ENCODE measurements around the gene PEX5. TPM values are rescaled to one million over a fixed set of nuclear protein-coding genes. Genes with fewer than 3 reads are reported as not detected.
A peak's percentile ranks its signal among the peaks of the same experiment; 100 is the strongest.

The PEX5 gene
- 34.1 TPM for total RNA-seq
- long read RNA-seq, partial matches to known transcripts = 2 of 13 reads
- long read RNA-seq, other reads (novel, unspliced or antisense) = 7 of 13 reads

DNA sequence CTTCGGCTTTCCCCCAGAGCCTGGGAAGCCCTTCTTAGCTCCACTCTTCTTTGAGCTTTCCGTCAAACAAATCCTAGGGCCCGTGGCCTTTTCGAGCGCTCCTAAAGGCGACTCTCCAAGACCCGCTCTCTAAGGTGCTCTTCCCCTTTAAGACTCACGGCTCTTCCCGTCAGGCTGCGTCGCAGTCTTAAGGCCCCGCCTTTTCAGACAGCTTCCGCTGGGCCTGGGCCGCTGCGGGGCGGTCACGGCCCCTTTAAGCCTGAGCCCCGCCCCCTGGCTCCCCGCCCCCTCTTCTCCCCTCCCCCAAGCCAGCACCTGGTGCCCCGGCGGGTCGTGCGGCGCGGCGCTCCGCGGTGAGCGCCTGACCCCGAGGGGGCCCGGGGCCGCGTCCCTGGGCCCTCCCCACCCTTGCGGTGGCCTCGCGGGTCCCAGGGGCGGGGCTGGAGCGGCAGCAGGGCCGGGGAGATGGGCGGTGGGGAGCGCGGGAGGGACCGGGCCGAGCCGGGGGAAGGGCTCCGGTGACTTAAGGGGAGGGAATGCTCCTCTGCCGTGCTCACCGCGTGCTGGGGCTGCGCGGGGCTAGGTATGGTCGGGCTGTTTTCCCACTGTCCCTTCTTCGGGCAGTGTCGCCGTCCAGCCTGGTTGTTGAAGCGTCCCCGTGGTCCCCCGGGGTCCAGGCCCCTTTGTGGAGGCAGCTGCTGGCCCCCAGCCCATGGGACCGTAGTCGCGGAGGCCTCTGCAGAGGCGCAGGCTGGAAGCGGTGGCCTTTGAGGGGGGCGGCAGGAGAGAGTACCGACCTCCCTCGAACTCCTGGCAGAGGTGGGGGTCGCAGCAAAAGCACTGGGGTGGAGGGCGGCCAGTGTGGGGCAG lies at the start of gene PEX5:
Gene PEX5 (plus strand): TSS at position 289 of the 870 bp plus-strand sequence. CDS start 692 bp downstream, outside the sequence.
- intact Hi-C loops (cut with DNase I) = no loop called here
- ATAC-seq (ENCODE audit: poor library complexity) = peak; percentile 98
- DNase-seq = peak; percentile 93

DNA sequence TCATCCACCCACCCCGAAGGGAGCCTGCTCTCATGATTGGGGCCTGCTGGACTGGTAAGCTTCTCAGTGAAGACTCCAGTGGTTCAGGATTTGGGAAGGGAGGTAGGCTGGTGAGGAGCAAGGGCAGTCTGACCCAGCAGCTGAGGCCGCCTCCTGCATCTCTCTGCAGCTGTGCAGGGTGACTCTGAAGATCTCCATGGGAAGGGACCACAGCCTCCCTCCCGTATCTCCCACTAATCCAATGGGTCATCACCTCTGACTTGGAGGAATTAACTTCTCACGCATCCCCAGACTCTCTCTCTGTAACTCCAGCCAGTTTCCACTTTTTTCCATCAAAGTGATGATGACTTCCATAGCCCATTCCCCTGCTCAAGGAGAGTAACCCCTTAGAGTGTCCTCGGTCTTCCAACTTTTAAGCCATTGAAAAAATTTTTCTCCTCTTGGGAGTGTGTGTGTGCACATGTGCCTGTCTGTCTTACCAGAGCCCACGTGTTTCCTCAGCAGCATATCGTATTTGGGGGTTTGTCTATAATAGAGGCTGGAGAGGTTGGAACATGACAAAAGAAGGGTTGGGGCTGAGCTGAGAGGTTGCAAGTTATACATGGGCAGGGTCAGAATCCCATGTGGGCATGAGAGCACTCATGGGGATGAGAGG lies 48.0 kb upstream of the PEX5 start:
- intact Hi-C loops (cut with DNase I) = no loop called here
- DNase-seq (no peak), ATAC-seq (ENCODE audit: poor library complexity) (no peak)

DNA sequence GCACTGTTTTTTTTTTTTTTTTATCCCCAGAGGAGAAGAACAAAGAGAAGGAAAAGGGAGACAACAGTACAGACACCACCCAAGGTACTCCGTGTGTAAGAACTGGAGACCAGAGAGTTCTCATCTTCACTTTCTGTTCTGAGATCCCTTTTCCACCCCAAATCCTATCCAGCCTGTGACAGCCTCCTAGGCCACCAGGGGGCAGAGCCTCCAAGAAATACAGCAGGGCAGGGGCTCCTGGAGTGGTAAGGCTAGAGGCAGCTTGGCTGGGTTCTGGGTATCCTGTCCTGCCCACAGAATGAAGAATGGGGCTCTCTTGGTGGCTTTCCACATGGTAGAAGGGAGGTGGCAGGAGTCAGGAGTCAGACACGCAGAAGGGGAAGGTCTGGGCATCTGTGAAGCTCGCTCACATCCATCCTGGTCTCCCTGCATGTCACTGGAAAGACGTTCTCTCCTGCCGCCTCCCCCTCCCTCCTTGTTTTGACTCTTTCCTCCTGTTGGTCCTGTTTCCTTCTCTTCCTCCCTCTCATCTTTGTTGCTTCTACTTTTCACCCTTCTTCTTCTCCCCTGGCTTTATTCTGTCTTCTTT lies 47.3 kb upstream of the PEX5 start:
- intact Hi-C loops (cut with DNase I) = no loop called here
- peak; percentile 51 for ATAC-seq (ENCODE audit: poor library complexity)
- peak; percentile 56 for DNase-seq

DNA sequence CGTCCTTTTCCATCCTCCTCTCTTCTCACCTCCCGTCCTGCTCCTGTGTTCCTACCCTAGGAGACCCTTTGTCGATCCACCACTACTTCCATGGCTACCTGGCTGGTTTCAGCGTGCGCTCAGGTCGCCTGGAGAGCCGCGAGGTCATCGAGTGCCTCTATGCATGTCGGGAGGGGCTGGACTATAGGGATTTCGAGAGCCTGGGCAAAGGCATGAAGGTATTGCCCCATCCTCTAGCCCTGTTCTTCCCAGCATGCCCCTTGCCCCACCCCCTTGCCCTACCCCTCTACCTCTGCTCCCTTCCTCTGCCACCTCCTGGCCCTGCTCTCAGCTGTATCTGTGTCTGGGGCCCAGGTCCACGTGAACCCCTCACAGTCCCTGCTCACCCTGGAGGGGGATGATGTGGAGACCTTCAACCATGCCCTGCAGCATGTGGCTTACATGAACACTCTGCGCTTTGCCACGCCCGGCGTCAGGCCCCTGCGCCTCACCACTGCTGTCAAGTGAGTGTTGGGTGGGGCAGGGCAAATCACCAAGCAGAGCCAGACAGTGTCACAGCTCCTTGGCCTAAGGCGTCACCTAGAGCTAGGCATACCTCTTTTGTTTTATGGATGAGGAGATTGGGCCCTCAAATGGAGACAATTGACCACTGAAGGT lies 46.5 kb upstream of the PEX5 start:
- no peak for DNase-seq
- ATAC-seq (ENCODE audit: poor library complexity) = no peak
- intact Hi-C loops (cut with DNase I) = no loop called here

DNA sequence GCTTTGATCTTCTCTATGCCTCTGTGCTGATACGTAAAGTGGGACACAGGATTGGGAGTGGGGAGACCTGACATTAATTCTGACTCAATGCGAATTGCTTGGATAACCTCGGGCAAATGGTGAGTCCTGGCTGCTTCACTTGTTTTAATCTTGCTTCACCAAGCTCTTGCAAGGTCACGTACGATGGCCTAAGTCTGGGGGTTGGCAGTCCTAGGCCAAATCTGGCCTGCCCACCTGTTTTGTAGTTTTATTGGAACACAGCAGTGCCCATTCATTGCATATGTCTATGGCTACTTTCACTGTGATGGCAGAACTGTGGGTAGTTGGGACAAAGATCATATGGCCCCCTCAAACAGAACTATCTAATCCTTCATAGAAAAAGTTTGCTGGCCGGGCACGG lies 45.9 kb upstream of the PEX5 start:
- DNase-seq (no peak), ATAC-seq (ENCODE audit: poor library complexity) (no peak)
- intact Hi-C loops (cut with DNase I) = no loop called here

DNA sequence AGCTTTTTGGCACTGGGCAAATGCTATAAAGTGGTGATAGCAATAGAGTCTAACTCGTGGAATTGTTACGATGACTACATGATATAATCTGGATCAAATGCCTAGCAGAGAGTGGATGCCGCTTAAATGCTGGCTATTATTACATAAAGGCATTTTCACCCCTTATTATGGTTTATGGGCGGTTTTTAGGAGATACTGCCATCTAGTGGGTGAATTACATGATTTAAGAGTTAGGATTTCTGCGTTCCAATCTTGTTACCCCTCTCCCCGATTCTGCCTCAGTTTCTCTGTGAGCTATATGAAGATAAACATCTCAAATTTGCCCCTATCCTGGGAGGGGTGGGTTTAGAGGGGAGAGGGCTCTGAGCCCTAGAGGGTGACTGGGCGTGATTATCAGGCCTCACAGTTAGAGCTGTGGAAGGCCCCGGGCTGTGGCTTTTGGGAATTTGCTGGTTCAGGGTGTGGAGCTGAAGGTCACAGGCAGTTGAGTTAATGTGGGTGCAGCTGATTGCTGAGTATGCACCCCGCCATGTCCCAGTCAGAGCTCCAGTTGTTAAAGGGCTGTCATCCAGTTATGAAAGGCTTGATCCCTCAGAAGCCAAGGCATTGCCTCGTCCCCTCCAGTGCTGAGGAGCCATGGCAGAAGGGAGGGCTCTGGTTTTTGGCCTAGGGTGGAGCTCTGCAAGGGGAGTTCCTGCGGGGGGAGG lies 44.9 kb upstream of the PEX5 start:
- DNase-seq (no peak), ATAC-seq (ENCODE audit: poor library complexity) (peak; percentile 70)
- intact Hi-C loops (cut with DNase I) = no loop called here

DNA sequence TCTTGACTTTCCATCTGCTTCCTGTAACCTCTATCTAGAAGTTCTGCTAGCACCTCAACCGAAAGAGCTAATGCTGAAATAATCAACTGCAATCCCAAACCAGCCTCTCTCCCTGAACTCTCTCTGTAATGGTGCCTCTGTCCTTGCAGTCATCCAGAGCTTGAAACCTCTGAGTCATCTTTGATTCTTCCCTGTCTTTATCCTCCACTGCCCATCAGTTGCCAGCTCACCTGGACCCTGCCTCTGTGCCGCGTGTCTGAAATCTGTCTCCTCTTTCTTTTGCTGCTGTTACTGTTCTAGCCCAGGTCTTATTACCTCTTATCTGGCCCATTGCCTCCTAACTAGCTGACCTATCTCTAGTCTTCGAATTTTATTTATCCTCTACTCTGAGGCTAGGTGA lies 43.8 kb upstream of the PEX5 start:
- DNase-seq (no peak), ATAC-seq (ENCODE audit: poor library complexity) (no peak)
- intact Hi-C loops (cut with DNase I) = no loop called here

DNA sequence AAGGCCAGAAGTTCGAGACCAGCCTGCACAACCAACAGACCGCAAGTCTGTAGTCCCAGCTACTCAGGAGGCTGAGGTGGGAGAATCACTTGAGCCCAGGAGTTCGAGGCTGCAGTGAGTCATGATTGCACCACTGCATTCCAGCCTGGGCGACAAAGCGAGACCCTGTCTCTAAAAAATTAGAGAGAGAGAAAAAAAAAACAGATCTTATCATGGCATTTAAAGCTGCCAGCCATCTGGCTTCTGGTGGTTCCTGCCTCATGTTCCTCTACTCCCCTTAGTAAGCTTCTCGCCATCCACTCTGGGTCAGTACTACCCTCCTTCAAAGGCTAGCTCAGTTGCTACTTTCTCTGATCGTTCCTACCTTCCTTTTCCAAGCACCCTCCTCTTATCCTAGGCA lies 43.3 kb upstream of the PEX5 start:
- ATAC-seq (ENCODE audit: poor library complexity) (no peak), DNase-seq (no peak)
- intact Hi-C loops (cut with DNase I) = no loop called here

DNA sequence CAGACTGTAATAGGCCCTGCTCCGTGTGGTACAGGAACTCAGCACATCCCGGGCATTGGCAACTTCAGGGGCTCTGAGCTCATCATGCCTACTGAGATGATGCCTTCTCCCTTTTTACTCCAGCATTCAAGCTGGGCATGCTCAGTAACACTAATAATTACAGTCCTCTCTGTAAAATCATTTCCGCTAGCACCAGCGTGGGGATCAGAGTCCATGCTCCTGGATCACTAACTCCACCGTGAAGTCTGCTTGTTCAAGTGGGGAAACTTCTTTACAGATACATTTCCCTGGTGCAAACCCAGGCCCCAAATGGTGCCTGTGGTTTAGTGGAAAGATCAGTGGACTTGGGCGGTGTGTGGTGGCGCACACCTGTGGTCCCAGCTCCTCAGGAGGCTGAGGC lies 42.6 kb upstream of the PEX5 start:
- ATAC-seq (ENCODE audit: poor library complexity) (no peak), DNase-seq (no peak)
- intact Hi-C loops (cut with DNase I) = no loop called here

DNA sequence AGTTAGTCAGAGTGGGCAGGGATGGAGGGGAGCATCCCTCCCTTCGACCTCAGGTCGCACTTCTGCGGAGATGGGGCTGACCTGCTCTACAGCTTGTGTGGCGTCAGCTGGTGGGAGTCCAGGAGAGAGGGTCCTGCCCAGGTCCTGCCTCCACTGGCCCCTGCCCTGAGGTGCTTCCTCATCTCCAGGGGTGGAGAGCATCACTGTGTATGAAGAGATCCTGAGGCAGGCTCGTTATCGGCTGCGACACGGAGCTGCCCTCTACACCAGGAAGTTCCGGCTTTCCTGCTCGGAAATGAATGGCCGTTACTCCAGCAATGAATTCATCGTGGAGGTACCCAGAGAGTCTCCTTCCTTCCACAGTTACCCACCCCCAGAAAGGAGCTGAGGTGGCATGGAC lies 39.1 kb upstream of the PEX5 start:
- no peak for DNase-seq
- intact Hi-C loops (cut with DNase I) = no loop called here

DNA sequence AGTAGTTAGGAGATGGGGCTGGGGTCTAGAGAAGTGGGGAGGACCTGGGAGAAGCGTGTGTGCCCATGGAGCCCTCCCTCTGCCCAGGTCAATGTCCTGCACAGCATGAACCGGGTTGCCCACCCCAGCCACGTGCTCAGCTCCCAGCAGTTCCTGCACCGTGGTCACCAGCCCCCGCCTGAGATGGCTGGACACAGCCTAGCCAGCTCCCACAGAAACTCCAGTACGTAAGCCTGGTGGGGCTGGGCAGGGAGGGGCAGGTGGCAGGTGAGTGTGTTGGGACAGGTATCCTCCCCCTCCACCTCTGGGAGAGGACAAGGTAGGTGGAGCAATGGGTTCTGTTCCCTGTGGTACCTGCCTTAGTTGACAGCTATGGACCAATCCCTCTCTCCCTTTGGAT lies 38.6 kb upstream of the PEX5 start:
- DNase-seq = no peak
- ATAC-seq (ENCODE audit: poor library complexity) = no peak
- intact Hi-C loops (cut with DNase I) = no loop called here

More for the DNA sequence above, 39.1 kb upstream of the PEX5 start:
- ATAC-seq (ENCODE audit: poor library complexity) = no peak

DNA sequence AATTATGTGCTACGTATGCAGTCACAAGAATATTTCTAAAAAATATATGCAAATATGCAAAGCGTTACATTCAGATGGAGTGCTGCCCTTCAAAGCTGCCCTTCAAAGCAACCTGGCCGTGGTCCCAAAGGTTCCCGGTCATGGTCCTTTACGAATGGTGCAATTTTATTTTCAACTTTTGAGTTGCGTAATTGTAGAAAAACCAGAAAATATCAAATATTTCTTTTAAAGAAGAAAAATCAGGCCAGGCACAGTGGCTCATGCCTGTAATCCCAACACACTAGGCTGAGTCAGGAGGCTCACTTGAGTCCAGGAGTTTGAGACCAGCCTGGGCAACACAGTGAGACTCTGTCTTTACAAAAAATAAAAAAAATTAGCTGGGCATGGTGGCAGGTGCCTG lies 38.0 kb upstream of the PEX5 start:
- ATAC-seq (ENCODE audit: poor library complexity) (no peak), DNase-seq (no peak)
- intact Hi-C loops (cut with DNase I) = no loop called here

DNA sequence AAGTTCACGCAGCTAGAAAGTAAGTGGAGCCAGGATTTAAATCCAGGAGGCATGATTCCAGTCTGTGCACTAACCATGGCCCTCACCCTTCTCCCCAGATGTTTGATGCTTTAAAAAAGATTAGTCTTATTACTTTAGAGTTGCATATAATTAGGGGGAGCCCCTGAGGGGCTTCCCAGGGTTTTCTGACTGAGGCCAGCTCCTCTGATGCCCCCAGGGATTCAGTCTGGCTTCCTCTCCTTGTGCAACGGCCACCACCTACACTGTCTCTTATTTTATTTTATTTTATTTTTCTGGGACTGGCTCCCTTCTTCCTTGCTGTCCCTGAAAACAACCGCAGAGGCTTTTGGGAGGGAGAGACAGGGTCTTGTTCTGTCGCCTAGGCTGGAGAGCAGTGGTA lies 36.7 kb upstream of the PEX5 start:
- ATAC-seq (ENCODE audit: poor library complexity) (no peak), DNase-seq (no peak)
- intact Hi-C loops (cut with DNase I) = no loop called here

DNA sequence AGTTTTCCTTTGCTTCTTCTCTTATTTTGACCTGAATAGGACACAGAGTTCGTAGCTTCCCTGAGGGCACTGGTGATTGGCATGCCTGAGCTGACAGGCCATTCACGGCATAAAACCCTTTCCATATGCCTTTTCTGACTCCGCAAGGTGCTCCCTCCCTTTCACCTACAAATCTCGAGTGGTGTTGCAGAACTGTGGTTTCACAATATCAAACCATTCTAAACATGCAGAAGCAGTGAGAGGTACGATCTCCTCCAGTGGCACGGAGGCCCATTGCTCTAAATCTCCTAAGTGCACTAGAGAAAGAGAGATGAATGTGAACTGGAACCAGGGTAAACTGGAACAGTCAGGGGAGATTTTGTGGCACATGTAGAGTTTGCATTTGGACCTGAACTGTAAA lies 35.4 kb upstream of the PEX5 start:
- DNase-seq (no peak), ATAC-seq (ENCODE audit: poor library complexity) (no peak)
- intact Hi-C loops (cut with DNase I) = no loop called here

DNA sequence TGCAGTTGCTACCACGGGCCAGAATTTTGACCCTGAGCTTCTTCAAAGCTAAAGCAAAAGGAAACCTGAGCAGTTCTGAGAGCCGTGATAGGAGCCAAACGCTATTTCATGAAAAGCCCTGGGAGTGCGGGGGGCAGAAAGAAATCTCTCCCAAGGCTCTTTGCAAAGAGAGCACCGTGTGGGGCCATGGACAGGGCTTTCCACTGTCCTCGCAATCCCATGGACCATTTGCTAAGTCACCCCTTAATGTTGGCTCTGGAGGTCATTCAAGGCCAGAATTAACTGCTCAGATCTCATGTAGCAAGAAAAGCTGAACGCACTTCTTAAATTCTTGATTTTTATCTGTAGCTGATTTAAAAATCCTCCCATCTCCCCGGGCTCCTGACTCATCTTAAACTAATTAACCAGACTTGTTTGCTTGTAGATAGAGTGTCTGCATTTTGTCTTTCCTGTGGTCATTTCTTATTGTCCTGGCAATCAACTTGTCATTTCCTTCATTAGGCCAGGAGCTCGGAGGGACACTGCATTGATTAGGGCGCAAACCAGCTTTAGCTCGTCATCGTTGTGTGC lies 34.5 kb upstream of the PEX5 start:
- ATAC-seq (ENCODE audit: poor library complexity) (no peak), DNase-seq (no peak)
- intact Hi-C loops (cut with DNase I) = no loop called here

DNA sequence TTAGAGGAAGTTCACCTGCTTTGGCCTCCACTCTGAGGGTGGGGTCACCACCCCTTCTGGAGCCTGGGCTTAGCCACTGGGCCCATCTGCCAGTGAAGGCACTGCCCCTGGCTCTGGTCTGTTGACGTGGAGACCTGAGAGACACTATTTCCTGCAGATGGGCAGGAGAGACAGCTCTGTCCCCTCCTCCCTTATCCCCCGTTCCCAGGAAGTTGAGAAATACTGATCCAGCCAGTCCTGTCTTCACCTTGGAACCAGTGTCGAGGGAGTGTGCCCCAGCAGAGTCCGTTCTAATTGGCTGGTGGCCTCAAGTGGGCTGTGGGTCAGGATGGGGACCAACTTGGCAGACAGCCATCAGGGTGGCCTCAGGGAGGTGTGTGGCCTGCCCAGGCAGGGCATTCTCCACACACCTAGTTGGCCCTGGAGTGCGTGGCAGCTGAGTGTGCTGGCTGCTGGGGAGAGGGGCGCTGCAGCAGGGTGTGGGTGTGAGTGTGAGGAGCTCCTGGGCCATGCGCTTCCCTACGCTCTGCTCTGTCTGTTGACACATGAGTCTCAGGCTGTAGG lies 33.9 kb upstream of the PEX5 start:
- DNase-seq = no peak
- ATAC-seq (ENCODE audit: poor library complexity) = peak; percentile 30
- intact Hi-C loops (cut with DNase I) = no loop called here

DNA sequence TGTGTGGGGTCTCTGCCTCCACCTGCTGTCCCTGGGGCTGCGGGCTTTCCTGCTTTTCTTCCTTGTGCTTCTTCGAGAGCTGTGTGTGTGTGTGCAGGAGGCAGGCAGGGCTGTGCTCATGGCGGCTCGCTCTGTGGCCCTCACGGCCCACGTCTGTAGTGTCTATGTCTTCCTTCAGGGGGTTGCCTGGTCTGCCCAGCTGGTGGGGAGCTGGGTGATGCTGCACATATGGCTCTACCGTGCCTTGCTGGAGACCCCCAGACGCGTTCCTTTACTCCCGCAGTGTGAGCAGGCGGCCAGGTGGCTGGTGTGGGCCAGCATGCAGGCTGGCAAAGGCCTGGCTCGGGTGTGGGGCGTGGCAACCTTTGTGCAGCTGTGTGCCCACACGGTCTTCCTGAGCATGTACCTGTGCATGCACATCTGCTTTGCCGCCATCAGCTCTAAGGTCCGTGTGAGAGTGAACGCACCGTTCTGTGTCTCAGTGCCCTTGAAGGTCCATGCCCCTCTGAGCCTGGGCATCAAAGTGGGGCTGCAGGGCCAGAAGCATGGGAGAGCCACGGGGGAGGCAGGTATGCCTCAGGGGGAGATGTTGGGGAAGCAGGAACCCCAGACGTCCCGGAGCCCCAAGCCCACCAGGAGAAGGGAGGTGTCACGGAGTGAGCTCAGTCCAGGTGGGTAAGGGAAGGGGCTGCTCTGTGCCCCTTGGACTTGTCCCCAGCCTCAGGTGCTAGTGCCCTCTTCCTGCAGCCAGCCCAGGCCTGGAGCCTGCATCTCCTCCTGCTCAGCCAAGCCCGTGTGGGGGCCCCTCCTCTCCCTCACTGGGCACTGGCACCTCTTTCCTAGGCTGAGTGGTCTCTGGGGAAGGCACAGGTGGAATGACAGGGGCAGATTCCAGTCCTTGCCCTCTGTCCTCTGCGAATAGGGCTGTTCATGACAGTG lies 33.0 kb upstream of the PEX5 start:
- intact Hi-C loops (cut with DNase I) = no loop called here
- ATAC-seq (ENCODE audit: poor library complexity) (no peak), DNase-seq (no peak)
